ENCODE data around the gene AHCYL1.
"Not testable (repeated sequence)": the region's sequence is repeated elsewhere in the genome, so short reads cannot be mapped to it uniquely, and the experiment has no call there.

Gene AHCYL1

GRCh38 chr1:110003747-110004428 is 19.3 kb downstream of the AHCYL1 start:
- DNase-seq: peak; percentile 58

- no peak for DNase-seq
Observed at GRCh38 chr1:110004583-110004982, 20.0 kb downstream of the AHCYL1 start.

- no peak for DNase-seq
Observed at GRCh38 chr1:110005971-110006370, 21.4 kb downstream of the AHCYL1 start.

GRCh38 chr1:110006516-110006915 is 22.0 kb downstream of the AHCYL1 start:
- DNase-seq: no peak

GRCh38 chr1:110007046-110007830 is 22.7 kb downstream of the AHCYL1 start:
- no peak for DNase-seq

GRCh38 chr1:110008971-110009565 is 24.5 kb downstream of the AHCYL1 start:
- no peak for DNase-seq

GRCh38 chr1:110011527-110012041 is 27.0 kb downstream of the AHCYL1 start:
- no peak for DNase-seq

GRCh38 chr1:110012100-110012780 is 27.7 kb downstream of the AHCYL1 start:
- no peak for DNase-seq

GRCh38 chr1:110017792-110018191 is 33.2 kb downstream of the AHCYL1 start:
- DNase-seq: no peak

GRCh38 chr1:110018396-110018795 is 33.8 kb downstream of the AHCYL1 start:
- no peak for DNase-seq

- DNase-seq: no peak
Observed at GRCh38 chr1:110019770-110020169, 35.2 kb downstream of the AHCYL1 start.

- DNase-seq: no peak
Observed at GRCh38 chr1:110021285-110021684, 36.7 kb downstream of the AHCYL1 start.

- DNase-seq: no peak
Observed at GRCh38 chr1:110024613-110025012, 40.0 kb downstream of the AHCYL1 start.

GRCh38 chr1:110030687-110031086 is 46.1 kb downstream of the AHCYL1 start:
- DNase-seq: not testable (repeated sequence)

- no peak for DNase-seq
Observed at GRCh38 chr1:110032327-110032726, 47.8 kb downstream of the AHCYL1 start.

GRCh38 chr1:110033421-110033820 is 48.9 kb downstream of the AHCYL1 start:
- DNase-seq: no peak

GRCh38 chr1:110034040-110034450 is 49.5 kb downstream of the AHCYL1 start:
- no peak for DNase-seq

- peak; percentile 79 for DNase-seq
Observed at GRCh38 chr1:110034451-110035235, 50.1 kb downstream of the AHCYL1 start, which contains the start of gene STRIP1. STRIP1 (plus strand) TSS chr1:110034624; CDS start chr1:110034638, 14 bp downstream.

- no peak for DNase-seq
Observed at GRCh38 chr1:110035236-110035752, 50.7 kb downstream of the AHCYL1 start.

GRCh38 chr1:110038271-110038670 is 53.7 kb downstream of the AHCYL1 start:
- DNase-seq: no peak

GRCh38 chr1:110039641-110040040 is 55.1 kb downstream of the AHCYL1 start:
- no peak for DNase-seq

- DNase-seq: peak; percentile 24
Observed at GRCh38 chr1:110040548-110040947, 56.0 kb downstream of the AHCYL1 start.

All from NK-92 treated with Interleukin-12 subunit alpha and Interleukin-12 subunit beta, amount 100 ng/mL, for 24 hours (cell line).